Tibial nerve (tissue), 4 donors: ENCODE results near the gene MFN1. TPM values are rescaled to one million over a fixed set of nuclear protein-coding genes. Genes with fewer than 3 reads are reported as not detected.

ENCODE experiments used
- DNase-seq, 2 donors: peaks; one replicate each; pipeline ENCODE4 v3.0.0-alpha.2; 2019; ENCODE audit warnings: low spot score in 2 of 2
- H3K27ac ChIP-seq, 4 donors: fragments of 200-600 bp; sonication (generic) in 3 of 4; one replicate each; pipeline ENCODE4 v1.5.1; 2017 to 2019; ENCODE audit warnings: mild to moderate bottlenecking in 1 of 4
- H3K27me3 ChIP-seq, 2 donors: fragments of 200-600 bp; sonication (generic) in 1 of 2; one replicate each; pipeline versions ENCODE4 v1.5.1 to v1.6.0; 2017 to 2019
- H3K36me3 ChIP-seq, 3 donors: fragments of 200-600 bp; sonication (generic); one replicate each; pipeline ENCODE4 v1.5.1; 2018 to 2019
- H3K4me1 ChIP-seq, 4 donors: fragments of 200-600 bp; sonication (generic) in 3 of 4; one replicate each; pipeline ENCODE4 v1.5.1; 2017 to 2019
- H3K4me3 ChIP-seq, 4 donors: fragments of 200-600 bp; sonication (generic) in 3 of 4; one replicate each; pipeline ENCODE4 v1.5.1; 2017 to 2019; ENCODE audit warnings: mild to moderate bottlenecking in 1 of 4, moderate library complexity in 1 of 4
- H3K9me3 ChIP-seq, 4 donors: fragments of 200-600 bp; sonication (generic) in 3 of 4; one replicate each; pipeline ENCODE4 v1.5.1; 2017 to 2019
- CTCF ChIP-seq, 5 experiments: fragments of 200-600 bp in 3 of 5; fragments of 450-650 bp in 2 of 5; sonication (generic) in 3 of 5; IDR thresholded peaks; one replicate each; pipeline ENCODE4 v1.5.1; 2016 to 2019; ENCODE audit warnings: antibody characterized with exemption in 5 of 5, mild to moderate bottlenecking in 3 of 5, moderate library complexity in 2 of 5
- EP300 ChIP-seq, 2 donors: sonication (generic); formaldehyde crosslinking; IDR thresholded peaks; one replicate each; pipeline ENCODE4 v1.6.1; 2017; ENCODE audit warnings: antibody characterized with exemption in 2 of 2, mild to moderate bottlenecking in 1 of 2
- POLR2A ChIP-seq, 2 donors: fragments of 450-650 bp; IDR thresholded peaks; one replicate each; pipeline ENCODE4 v1.6.1; 2017; ENCODE audit warnings: antibody characterized with exemption in 2 of 2, mild to moderate bottlenecking in 2 of 2, moderate library complexity in 2 of 2
- WGBS, 2 donors: methylation state at CpG; one replicate each; pipeline ENCODE4 v1.1.5; 2018; 5-methylcytosine and 5-hydroxymethylcytosine counted together
- total RNA-seq, 4 donors: library from RNA; depleted of rRNA; stranded (reverse); fragments of >200 nt; gene quantifications; one replicate each; pipeline ENCODE4 v1.1.0, GENCODE V29; 2016

MFN1 gene
- 10 to 100 TPM; 20.0 to 41.7 (median 39.2) TPM for total RNA-seq

GRCh38 chr3:179347345-179348194 lies at the start of gene MFN1:
Gene MFN1, plus strand, starts transcription at chr3:179347709. Its CDS starts 1,143 bp downstream, at chr3:179348852.
- Histone ChIP-seq H3K4me1 (peaks cover 0 to 29% (median 7%) of the 10 kb centered on the region in 4 donors), H3K27me3 (no peaks in the 10 kb centered on the region), H3K4me3 (peak within 1 kb of the TSS; percentile 66 to 98 (median 90)), H3K27ac (peak within 1 kb of the TSS; percentile 87 to 92 (median 88)), H3K9me3 (no peaks in the 10 kb centered on the region), H3K36me3 (peaks cover 0 to 25% (median 8%) of the 10 kb centered on the region in 3 donors)
- WGBS, 2 donors, result 0 to 1% methylated on average over 35 to 61 of the region's 63 CpGs
- TF ChIP-seq POLR2A (IDR thresholded peaks at IDR 0.05), result peak in 1 of 2 donors; percentile 86
- TF ChIP-seq EP300 (IDR thresholded peaks at IDR 0.05), result peak; percentile 41 to 89
- TF ChIP-seq CTCF (IDR thresholded peaks at IDR 0.05), result peak in 1 of 5 experiments; percentile 17
- DNase-seq, result peak; percentile 93 to 97

GRCh38 chr3:179297971-179298725 lies 49.4 kb upstream of the MFN1 start:
- no peaks in the 10 kb centered on the region for H3K9me3 ChIP-seq
- 50 to 63% methylated on average over 5 of the region's 5 CpGs for WGBS, 2 donors

GRCh38 chr3:179299316-179299715 lies 48.2 kb upstream of the MFN1 start:
- Histone ChIP-seq H3K27ac (no peak overlapping the region), H3K27me3 (no peaks in the 10 kb centered on the region), H3K4me1 (no peaks in the 10 kb centered on the region), H3K4me3 (no peak overlapping the region), H3K9me3 (no peaks in the 10 kb centered on the region), H3K36me3 (no peaks in the 10 kb centered on the region)
- 90 to 95% methylated on average over 2 of the region's 2 CpGs for WGBS, 2 donors
- no peak for TF ChIP-seq POLR2A (IDR thresholded peaks at IDR 0.05)
- TF ChIP-seq EP300 (IDR thresholded peaks at IDR 0.05), result no peak
- no peak for TF ChIP-seq CTCF (IDR thresholded peaks at IDR 0.05)
- DNase-seq, result no peak

More at GRCh38 chr3:179297971-179298725, 49.4 kb upstream of the MFN1 start:
- Histone ChIP-seq H3K27ac (no peak overlapping the region), H3K27me3 (no peaks in the 10 kb centered on the region), H3K4me1 (no peaks in the 10 kb centered on the region), H3K4me3 (no peak overlapping the region), H3K36me3 (no peaks in the 10 kb centered on the region)
- no peak for DNase-seq
- no peak for TF ChIP-seq EP300 (IDR thresholded peaks at IDR 0.05)
- TF ChIP-seq CTCF (IDR thresholded peaks at IDR 0.05), result no peak

GRCh38 chr3:179299999-179300613 lies 47.4 kb upstream of the MFN1 start:
- Histone ChIP-seq H3K4me3 (no peak overlapping the region), H3K27ac (no peak overlapping the region), H3K27me3 (no peaks in the 10 kb centered on the region), H3K9me3 (no peaks in the 10 kb centered on the region), H3K36me3 (no peaks in the 10 kb centered on the region), H3K4me1 (no peaks in the 10 kb centered on the region)
- WGBS, 2 donors, result 82 to 87% methylated on average over 5 of the region's 5 CpGs
- DNase-seq, result no peak
- TF ChIP-seq CTCF (IDR thresholded peaks at IDR 0.05), result no peak
